Activated CD4-positive, alpha-beta T cell treated with anti-CD3 and anti-CD28 coated beads for 4 hours (primary cell): ENCODE data around the gene CNTNAP2.
"Not testable (repeated sequence)": the region's sequence is repeated elsewhere in the genome, so short reads cannot be mapped to it uniquely, and the experiment has no call there.

Experiments
- DNase-seq, 2 donors: peaks; one replicate each; pipeline ENCODE4 v3.0.0-alpha.2; 2020

CNTNAP2 gene

DNA sequence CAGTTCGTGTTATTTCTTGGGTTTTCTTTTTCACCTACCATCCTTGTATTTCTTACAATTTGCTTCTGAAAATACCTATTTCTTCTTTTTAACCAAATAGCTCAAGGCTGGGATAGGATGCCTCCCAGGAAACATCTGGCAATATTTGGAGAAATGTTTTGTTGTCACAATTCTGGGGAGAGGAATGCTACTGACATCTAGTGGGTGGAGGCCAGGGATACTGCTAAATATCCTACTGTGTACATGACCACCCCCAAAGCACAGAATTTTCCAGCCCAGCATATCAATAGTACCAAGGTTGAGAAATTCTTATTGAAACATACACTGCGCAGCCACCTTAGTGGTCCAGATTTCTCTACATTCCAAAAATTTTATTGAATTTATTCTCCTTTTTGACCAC is 55.5 kb downstream of the CNTNAP2 start:
- DNase-seq: no peak

DNA sequence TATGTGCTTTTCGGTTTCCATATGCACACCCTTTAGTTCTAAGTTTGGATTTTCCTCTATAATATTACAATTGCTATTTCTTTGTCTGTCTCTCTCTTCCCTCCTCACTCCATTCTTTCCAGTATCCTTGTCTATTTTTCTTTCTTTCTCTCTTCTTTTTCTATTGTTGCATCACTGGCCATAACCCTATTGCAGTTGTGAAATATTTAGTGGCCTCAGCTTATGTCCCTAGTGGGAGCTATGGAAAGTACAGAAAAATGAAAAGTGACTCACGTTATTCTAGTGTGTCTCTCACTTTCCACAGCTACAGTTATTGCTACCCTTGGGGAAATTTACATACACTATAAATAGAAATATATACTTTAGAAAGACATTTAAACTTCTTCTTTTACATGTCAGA is 59.1 kb downstream of the CNTNAP2 start:
- no peak for DNase-seq

DNA sequence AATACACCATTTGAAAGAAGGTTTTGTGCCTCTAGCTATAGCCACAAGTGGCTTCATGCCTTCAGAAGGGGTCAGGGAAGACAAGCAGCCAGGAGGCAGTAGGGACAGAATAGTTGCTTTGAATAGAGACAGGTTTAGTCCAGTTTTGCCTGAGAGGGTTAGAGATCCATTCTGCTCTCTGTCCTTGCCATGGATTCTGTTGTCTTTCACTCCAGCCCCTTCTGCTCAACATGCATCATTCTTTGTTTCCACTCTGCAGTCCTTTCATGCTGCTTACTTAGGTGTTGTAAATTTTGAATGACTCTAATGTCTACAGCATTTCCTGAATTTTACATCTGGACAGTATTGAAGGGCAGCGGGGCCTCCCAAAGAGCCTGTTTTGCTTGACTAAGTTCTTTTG is 60.3 kb downstream of the CNTNAP2 start:
- DNase-seq: no peak

DNA sequence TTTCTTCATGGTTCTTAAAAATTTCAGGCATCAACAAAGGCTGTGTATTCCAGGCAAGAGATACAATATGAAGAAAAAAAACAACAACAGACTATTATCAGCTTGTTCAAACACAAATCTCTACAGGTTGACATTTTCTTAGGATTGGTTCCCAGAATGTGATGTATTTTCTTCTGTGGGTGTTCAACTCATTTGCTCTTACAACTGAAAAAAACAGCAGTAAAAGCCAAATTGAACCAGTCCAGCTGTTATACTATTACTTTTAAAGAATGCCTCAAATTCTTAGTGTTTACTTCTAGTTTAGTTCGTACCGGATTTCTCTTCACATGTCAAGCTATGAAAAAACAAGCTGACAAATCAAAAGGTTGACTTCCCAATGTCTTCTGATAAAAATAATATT is 60.7 kb downstream of the CNTNAP2 start:
- no peak for DNase-seq

DNA sequence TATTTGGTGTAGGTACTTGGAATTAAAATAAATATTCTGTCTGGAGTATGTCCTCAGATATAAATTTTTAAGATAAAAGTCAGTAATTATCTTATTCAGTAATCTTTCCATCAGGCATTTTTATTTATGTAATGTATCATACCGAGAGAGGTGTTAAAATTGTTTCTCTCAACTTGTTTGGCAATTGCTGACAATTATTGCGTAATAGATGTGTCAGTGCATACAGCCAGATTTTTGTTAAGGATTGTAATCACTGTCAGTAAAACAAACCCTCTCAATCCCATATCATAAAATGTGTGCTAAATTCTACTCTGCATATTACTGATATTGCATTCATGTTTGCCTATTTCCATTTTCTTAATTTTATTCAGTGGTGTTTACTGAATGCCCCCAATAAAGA is 69.2 kb downstream of the CNTNAP2 start:
- no peak for DNase-seq

DNA sequence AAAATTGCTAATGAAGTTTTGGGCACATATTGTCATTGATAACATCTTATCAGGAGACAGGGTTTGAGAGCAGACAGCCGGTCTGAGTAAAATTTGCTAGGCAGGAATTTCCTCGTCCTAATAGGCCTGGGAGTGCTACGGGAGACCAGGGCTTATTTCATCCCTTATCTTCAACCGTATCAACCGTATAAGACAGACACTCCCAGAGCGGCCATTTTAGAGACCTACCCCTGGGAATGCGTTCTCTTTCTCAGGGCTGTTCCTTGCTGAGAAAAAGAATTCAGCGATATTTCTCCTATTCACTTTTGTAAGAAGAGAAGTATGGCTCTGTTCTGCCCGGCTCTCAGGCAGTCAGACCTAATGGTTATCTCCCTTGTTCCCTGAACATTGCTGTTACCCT is 74.8 kb downstream of the CNTNAP2 start:
- DNase-seq: not testable (repeated sequence)

DNA sequence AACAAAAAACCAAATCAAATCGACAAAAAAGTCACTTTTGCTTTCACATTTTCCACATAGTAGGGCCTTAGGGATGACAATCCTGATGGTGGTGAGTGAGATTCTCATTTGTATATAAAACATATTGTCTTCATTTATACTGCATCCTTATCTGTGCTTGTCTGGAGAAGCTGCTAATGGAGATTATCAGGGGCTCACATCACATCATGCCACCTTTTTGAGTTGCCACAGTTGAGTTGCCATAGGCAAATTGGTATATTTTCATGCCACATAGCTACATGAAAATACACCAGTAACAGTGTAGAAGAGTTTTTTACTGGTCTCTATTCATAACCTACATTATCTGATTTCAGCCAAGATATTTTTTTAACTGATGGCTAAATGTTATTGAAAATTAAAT is 85.3 kb downstream of the CNTNAP2 start:
- DNase-seq: no peak

DNA sequence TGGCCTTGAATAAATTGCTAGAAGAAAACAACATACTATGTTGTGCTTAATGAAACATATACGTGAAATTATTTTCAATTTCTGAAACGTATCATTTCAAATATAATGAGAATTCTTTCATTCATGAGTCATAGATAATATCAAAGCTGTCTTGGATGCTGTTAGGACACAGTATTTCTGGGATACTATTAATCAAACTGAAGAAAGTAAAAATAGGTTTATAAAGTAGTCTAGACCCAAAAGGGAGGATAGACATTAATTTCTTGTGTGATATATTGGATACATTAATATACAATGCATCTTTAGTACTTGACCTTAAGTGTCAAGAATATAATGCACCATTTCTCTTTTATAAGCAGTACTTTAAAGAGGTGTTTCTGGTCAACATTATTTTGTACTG is 89.7 kb downstream of the CNTNAP2 start:
- no peak for DNase-seq

DNA sequence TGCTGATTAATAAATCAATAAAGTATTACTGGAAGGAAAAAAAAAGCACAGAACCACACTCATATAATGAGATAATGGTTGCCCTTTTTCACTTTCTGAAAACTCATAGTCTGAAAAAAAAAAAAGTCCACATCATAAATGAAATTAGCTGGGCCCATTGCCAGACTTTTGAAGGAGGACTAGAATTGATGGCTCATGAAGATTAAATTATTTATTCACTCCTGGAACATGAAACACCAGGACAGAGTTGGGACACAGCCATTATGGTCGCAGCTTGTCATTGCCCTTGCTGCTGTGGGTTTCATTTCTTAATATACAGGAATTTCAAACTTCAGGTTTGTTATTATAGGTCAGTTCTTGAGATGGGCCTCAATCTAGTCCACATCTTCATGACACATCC is 91.9 kb downstream of the CNTNAP2 start:
- no peak for DNase-seq

DNA sequence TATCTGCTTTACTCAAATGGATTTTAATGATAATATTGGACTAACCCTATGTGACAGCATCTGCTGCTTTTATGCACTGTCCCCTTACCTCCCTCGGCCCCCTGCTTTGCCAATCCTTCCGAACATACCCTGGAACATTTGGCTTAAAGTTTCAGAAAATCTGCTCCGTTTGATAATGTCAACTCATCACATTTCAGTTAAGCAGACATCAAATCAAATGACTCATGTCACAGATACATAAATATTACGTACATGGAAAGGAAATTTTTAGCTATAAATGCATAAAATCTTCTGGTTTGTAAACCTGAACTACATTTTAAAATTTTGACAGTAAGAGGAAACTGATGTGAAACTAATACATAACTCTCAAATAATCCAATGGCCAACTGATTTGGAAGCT is 98.2 kb downstream of the CNTNAP2 start:
- no peak for DNase-seq

DNA sequence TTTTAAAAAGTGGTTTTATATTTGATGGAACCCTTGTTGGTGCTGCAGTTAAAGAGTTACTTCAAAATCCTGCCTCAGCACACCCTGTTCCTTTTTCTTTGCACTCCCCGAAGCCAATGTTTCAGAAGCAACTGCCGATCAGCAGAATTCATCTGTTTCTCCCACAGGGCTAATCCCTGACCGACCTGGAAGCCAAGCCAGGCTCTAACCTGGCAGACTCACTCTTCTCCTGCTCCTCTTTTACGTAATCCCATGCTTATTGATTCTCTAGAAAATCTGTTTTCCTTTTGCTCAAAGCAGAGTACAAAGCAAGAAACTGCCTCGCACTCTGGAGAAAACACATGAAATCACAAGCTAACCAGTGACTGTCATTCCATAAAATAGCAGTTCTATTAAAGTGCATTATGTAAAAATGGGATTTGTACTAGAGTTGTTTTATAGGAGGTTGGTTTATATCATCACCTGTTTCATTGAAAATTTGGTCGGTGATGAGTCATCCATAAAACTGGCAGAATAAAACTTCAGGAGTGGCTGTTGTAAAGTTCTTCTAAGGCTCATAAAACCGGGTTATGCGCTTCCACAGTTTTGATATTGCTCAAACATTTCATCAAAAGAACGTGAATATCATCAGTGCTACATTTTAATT is 99.9 kb downstream of the CNTNAP2 start:
- DNase-seq: no peak

DNA sequence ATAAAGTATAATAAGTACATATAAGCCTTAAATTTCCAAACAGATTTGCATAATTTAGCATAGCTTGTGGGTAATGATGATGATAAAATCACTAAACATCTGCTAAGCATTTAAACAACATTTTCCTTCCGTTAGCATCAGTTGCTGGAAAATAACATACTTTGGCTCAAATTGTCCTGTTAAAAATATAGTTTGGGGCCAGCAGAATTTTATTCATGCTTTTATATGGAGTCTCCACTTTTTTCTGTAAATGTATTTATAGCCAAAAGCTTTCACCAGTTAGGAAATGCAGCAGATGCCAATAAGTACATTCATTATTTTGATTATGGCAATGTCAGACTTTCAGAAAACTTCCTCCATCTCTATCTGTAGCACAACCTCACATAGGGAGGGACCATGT is 107.2 kb downstream of the CNTNAP2 start:
- DNase-seq: no peak

DNA sequence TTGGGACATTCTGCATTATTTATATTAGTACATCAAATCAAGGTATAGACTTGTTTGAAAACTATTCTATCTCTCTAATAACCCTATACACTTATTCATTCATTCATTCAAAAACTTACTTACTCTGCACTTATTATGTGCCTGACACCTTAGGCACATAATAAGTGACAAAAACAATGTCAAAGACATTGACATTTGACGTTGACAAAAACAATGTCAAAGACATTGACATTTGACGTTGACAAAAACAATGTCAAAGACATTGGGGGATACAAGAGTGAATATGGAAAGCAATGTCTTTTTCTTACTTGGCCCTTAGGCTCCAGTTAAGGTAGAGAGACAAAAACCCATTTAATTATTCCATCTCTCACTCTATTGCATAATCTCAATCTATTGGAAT is 116.0 kb downstream of the CNTNAP2 start:
- DNase-seq: no peak

DNA sequence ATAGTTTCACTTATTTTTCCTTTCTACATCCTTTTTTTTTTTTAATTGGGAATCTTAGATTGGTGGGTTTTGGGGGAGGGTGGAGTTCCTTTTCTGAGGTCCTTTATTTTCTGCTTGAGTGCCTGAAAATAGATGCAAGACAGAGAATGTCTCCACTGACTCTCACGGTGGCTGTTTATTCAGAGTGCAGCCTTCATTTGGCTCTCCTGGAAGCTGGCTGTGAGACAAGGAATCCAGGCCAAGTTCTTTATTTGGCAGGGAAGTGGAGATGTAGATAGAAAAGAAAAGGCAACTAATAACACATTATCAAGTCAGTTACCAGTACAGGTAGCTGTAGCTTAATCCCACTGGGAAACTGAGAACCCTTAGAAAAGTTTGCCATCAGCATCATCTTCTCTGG is 118.6 kb downstream of the CNTNAP2 start:
- no peak for DNase-seq

DNA sequence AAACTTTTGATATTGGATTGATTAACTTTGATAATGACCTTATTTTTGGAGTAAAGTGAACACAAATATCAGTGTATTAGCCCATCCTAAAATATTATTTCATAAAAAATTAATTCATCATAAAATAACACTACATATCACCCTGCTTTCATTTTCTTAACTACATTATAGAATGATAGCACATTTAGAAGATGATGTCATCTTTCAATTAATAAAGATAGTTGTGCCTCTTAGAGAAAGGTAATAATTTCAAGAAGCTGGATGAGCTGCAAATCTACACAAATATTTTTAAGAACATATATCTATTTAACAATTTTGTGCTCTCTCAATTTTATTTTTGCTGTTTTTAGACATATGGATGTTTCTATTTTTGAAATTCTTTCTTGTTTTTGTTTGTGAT is 126.1 kb downstream of the CNTNAP2 start:
- no peak for DNase-seq

DNA sequence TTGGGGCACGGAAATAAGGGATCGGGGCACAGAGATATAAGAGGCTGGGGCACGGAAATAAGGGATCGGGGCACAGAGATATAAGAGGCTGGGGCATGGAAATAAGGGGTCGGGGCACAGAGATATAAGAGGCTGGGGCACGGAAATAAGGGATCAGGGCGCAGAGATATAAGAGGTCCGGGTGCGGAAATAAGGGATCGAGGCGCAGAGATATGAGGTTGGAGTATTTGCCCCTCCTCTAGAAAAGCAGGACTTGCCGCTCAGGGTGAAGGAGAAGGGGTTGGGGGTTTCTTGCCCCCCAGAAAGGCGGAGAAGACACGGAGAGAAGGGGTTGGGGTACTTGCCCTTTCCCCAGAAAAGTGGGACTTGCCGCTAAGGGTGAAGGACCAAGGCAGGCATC is 131.4 kb downstream of the CNTNAP2 start:
- not testable (repeated sequence) for DNase-seq

DNA sequence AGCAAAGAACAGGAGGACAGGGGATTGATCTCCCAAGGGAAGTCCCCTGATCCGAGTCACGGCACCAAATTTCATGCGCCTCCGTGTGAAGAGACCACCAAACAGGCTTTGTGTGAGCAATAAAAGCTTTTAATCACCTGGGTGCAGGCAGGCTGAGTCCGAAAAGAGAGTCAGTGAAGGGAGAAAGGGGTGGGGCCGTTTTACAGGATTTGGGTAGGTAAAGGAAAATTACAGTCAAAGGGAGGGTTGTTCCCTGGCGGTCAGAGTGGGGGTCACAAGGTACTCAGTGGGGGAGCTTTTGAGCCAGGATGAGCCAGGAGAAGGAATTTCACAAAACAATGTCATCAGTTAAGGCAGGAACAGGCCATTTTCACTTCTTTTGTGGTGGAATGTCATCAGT is 132.1 kb downstream of the CNTNAP2 start:
- DNase-seq: not testable (repeated sequence)

DNA sequence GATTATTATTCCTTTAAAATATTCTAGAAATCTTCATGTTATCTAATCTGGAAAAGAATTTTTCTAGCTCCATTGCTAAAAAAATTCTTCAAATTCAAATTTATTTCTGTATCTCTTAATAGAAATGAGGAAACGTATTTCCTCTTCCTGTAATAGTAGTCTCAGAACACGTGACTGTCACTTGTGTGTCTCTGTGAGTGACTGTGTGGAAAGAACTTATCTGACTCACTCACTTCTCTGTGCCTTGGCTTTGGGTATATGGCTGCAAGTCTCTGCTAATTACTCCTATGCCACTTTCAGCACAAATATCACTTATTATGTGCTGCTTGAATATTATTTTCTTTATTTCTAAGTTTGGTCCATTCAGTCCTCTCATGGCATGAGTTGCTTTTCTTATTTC is 132.7 kb downstream of the CNTNAP2 start:
- DNase-seq: no peak

DNA sequence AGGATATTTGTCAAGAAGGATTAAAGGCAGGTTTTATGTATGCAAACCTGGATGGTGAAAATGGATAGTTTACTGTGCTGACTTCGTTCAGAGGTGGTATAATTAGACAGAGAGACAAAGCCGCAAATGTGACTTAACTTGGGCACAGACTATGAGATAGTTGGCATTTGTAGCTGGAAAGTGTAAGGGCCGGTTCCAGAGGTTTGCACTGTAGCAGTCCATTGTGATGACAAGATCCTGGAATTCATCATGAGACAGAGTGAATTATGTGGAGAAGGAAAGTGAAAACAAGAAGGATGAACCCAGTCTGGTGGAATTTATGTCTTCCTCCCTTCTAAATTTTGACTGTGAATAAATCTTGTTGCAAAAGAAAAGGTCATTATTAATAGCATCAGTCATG is 139.0 kb downstream of the CNTNAP2 start:
- no peak for DNase-seq

DNA sequence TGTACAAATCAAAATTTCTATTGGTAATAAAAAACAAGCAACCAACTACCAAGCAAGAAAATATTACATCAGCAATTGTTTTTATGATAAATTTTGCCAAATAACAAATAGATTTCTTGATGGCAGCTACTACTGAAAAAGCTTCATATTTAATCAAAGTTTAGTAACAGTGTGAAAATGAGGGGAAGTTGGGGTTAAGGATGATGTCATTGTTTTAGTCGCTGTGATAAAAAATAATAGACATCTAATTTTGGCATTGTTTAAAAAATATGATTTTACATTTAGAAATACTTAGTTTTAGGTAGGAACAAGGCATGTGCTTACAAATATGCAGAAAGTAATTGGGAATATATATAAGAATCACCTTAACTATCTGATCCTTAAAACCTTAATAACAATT is 145.9 kb downstream of the CNTNAP2 start:
- DNase-seq: no peak

DNA sequence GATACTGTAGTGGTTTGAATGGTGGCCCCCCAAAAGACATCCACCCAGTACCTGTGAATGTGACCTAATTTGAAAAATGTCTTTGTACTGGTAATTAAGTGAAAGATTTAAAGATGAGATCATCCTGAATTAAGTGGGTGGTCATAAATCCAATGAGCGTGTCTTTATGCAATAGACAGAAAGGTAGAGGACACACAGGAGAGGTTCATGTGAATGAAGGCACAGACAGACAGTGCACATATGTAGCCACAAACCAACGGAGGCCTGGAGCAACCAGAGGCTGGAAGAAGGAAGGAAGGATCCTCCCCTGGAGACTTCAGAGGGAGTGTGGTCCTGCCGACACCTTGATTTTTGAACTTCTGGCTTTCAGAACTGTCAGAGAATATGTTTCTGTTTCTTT is 160.3 kb downstream of the CNTNAP2 start:
- DNase-seq: no peak

DNA sequence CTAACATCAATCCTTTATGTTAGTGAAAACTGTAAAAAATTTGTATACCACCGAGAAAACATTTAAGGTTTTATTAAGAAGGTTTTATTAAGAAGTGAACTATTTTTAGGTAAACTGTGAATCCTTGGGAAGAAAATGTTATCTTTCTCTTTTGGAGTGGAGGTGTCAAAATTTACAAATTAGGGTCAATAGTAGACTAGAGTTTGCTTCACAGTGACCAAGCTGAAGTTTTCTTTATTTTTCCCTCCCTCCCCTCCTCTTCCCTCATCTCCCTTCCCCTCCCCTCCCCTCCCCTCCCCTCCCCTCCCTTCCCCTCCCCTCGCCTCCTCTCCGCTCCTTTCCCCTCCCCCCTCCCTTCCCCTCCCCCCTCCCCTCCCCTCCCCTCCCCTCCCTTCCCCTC is 168.8 kb downstream of the CNTNAP2 start:
- DNase-seq: no peak

DNA sequence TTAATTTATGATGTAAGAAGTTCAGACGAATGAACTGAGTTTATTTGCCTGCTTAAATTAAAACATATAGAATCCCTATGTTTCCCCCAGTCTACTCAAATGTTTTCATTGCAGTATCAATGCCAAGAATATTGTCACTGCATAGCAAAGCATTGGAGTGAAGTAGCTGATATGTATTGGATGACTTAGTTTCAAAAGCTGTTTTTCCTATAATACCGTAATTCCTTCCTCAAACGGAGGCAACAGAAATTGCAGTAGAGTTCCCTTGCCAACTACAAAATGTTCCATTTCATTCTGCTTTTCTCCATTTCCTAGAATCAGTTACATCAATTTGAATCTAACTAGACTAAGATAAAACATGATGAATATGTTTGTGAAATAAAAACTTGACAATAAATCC is 174.1 kb downstream of the CNTNAP2 start:
- no peak for DNase-seq

DNA sequence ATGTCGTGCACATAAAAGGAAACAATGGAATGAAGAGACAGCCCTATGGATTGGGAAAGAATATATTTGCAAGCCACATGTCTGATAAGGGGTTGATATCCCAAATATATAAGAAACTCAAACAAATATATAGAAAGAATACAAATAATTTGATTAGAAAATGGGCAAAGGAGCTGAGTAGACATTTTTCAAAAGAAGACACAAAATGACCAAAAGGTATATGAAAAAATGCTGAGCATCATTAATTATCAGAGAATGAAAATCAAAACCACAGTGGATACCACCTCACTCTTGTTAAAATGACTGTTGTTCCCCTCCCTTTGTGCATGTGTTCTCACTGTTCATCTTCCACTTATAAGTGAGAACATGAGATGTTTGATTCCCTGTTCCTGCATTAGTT is 175.3 kb downstream of the CNTNAP2 start:
- DNase-seq: no peak

DNA sequence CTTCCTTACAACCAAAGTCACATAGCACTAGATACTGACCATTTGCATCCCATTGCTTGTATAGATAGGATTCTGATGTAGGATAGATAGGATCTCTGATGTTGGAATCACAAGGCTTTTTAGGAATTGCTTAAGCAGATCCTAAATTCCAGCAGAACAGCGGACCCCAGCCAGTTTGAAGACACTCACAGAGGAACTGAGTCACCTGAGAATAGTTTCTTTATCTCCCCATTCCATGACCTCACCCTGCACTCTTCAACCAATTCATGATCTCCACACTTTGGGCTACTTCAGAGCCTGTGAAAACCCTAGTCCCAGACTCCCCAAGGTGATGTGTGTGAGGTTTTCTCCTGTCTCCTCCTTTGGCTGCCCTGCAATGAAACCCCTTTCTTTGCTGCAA is 179.4 kb downstream of the CNTNAP2 start:
- no peak for DNase-seq

DNA sequence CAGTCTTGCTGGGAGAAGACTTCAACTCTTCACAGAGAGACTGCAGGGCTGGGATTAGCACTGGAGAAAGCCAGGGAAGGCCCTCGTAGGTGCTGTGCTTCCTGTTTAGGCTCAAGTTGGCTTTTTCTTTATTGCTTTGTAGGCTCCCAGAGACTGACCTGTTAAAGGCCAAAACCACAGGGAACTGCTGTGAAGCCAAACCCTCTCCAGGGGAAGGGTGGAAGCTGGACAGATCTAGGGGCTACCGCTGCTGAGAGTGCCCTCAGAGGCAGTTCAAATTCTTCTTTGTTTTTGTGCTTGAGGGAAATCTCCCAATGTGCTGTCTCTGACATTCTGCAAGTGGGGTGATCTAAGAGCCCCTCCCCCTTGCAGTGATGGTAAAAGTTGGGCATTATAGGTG is 198.4 kb downstream of the CNTNAP2 start:
- no peak for DNase-seq
